Lung (tissue), 12 donors: Measurements from ENCODE around the gene EPS15. TPM values are rescaled to one million over a fixed set of nuclear protein-coding genes. Genes with fewer than 3 reads are reported as not detected.
"Not testable (repeated sequence)": the region's sequence is repeated elsewhere in the genome, so short reads cannot be mapped to it uniquely, and the experiment has no call there.

Experiments used
- ATAC-seq: fragments of 200-7000 bp; cut with Tn5 transposase; one replicate; pipeline ENCODE4 v1.9.1; 2020; ENCODE audit warnings: moderate number of reproducible peaks; ENCODE audit not compliant: insufficient read depth, low FRiP score
- DNase-seq, 3 donors: peaks; one replicate each; pipeline ENCODE4 v3.0.0-alpha.2; 2013 to 2017
- H3K27ac ChIP-seq, 2 donors: one replicate each; pipeline ENCODE4 v1.5.1; 2013; ENCODE audit warnings: mild to moderate bottlenecking in 2 of 2, moderate library complexity in 2 of 2, control low read depth in 1 of 2, inconsistent platforms in 1 of 2, low read depth in 1 of 2, low read length in 1 of 2
- H3K27me3 ChIP-seq, 3 donors: one replicate each; pipeline ENCODE4 v1.5.1; 2013; ENCODE audit warnings: low read length in 2 of 3; ENCODE audit not compliant: control insufficient read depth in 3 of 3, insufficient read depth in 3 of 3
- H3K36me3 ChIP-seq, 4 donors: one replicate each; pipeline ENCODE4 v1.5.1; 2013; ENCODE audit warnings: low read length in 4 of 4, mild to moderate bottlenecking in 1 of 4, moderate library complexity in 1 of 4; ENCODE audit not compliant: control insufficient read depth in 4 of 4, insufficient read depth in 4 of 4
- H3K4me1 ChIP-seq, 5 donors: one replicate each; pipeline ENCODE4 v1.5.1; 2013; ENCODE audit warnings: low read length in 5 of 5, mild to moderate bottlenecking in 2 of 5, moderate library complexity in 1 of 5; ENCODE audit not compliant: control insufficient read depth in 5 of 5, insufficient read depth in 5 of 5
- H3K4me3 ChIP-seq: one replicate; pipeline ENCODE4 v1.5.1; 2013; ENCODE audit warnings: mild to moderate bottlenecking, control low read depth, moderate library complexity
- H3K9ac ChIP-seq, 2 donors: one replicate each; pipeline ENCODE4 v1.5.1; 2013; ENCODE audit warnings: low read length in 2 of 2, control low read depth in 1 of 2; ENCODE audit not compliant: insufficient read depth in 1 of 2
- H3K9me3 ChIP-seq, 4 donors: one replicate each; pipeline ENCODE4 v1.5.1; 2013; ENCODE audit warnings: low read length in 3 of 4, mild to moderate bottlenecking in 1 of 4, moderate library complexity in 1 of 4; ENCODE audit not compliant: control insufficient read depth in 4 of 4, insufficient read depth in 3 of 4
- CTCF ChIP-seq: IDR thresholded peaks from 2 replicates; pipeline ENCODE4 v1.5.1; 2012; ENCODE audit warnings: mild to moderate bottlenecking; ENCODE audit errors: control extremely low read depth, extremely low read depth
- WGBS, 2 donors: extraction: QIAGEN DNeasy Blood & Tissue Kit; methylation state at CpG; one replicate each; pipeline ENCODE4 v1.1.7; 2013; 5-methylcytosine and 5-hydroxymethylcytosine counted together
- polyA plus RNA-seq, 2 donors: library from polyadenylated mRNA; stranded (reverse); fragments of 200-250 nt; gene quantifications; one replicate each; pipeline ENCODE4 v1.2.1, GENCODE V29; 2013
- total RNA-seq, 2 donors: library from RNA; depleted of rRNA in 1 of 2; stranded (reverse); fragments of >200 nt in 1 of 2; gene quantifications; one replicate each; pipeline ENCODE4 v1.2.1, GENCODE V29; 2014 to 2021
- donor health status: control.
- donor health status: control.
- donor health status: Bipolar disorder and iron deficiency.
- donor health status: healthy.
- donor health status: DM: yes; HTN: yes; CAD: no.

Gene EPS15
- total and polyA plus RNA-seq, 4 donors = 19.2 to 87.2 (median 45.5) TPM

GRCh38 chr1:51464828-51465227 lies 54.2 kb downstream of the EPS15 start:
- H3K9me3 ChIP-seq = no peaks in the 10 kb centered on the region
- H3K27ac ChIP-seq = no peak overlapping the region
- peaks cover 3 to 13% (median 5%) of the 10 kb centered on the region in 4 donors for H3K36me3 ChIP-seq
- H3K27me3 ChIP-seq = no peaks in the 10 kb centered on the region
- 95 to 96% methylated on average over 3 of the region's 3 CpGs for WGBS, 2 donors
- DNase-seq (no peak), ATAC-seq (no peak)
- H3K4me3 ChIP-seq = no peak overlapping the region
- no peak overlapping the region for H3K9ac ChIP-seq
- H3K4me1 ChIP-seq = no peaks in the 10 kb centered on the region
- no peak for TF ChIP-seq CTCF

GRCh38 chr1:51463561-51463960 lies 55.5 kb downstream of the EPS15 start:
- ATAC-seq = no peak
- no peak for TF ChIP-seq CTCF

GRCh38 chr1:51462289-51462688 lies 56.8 kb downstream of the EPS15 start:
- not testable (repeated sequence) for H3K27me3 ChIP-seq, H3K27ac ChIP-seq, H3K4me3 ChIP-seq, DNase-seq, H3K9me3 ChIP-seq, H3K9ac ChIP-seq, ATAC-seq, H3K4me1 ChIP-seq
- WGBS, 2 donors = 61 to 73% methylated on average over 2 of the region's 2 CpGs
- peaks cover 5 to 14% (median 12%) of the 10 kb centered on the region in 4 donors for H3K36me3 ChIP-seq

More at GRCh38 chr1:51463561-51463960, 55.5 kb downstream of the EPS15 start:
- peaks cover 8 to 16% (median 10%) of the 10 kb centered on the region in 4 donors for H3K36me3 ChIP-seq
- H3K4me1 ChIP-seq = no peaks in the 10 kb centered on the region
- WGBS, 2 donors = 77 to 91% methylated on average over 1 of the region's 1 CpG
- H3K27ac ChIP-seq = no peak overlapping the region
- no peaks in the 10 kb centered on the region for H3K9me3 ChIP-seq
- no peak overlapping the region for H3K4me3 ChIP-seq
- H3K27me3 ChIP-seq = no peaks in the 10 kb centered on the region
- no peak overlapping the region for H3K9ac ChIP-seq
- no peak for DNase-seq

- Histone ChIP-seq H3K4me3 (no peak overlapping the region), H3K27me3 (no peaks in the 10 kb centered on the region), H3K36me3 (peaks cover 6 to 13% (median 9%) of the 10 kb centered on the region in 4 donors), H3K4me1 (peaks cover 0 to 1% (median 0%) of the 10 kb centered on the region in 5 donors), H3K9me3 (no peaks in the 10 kb centered on the region), H3K27ac (no peak overlapping the region), H3K9ac (no peak overlapping the region)
- TF ChIP-seq CTCF = no peak
- ATAC-seq (no peak), DNase-seq (no peak)
- WGBS, 2 donors = 93 to 98% methylated on average over 4 of the region's 4 CpGs
Measured at GRCh38 chr1:51454554-51454953, 64.5 kb downstream of the EPS15 start.
